ENCODE data around the gene EXOC4.

The EXOC4 gene

GRCh38 chr7:133911724-133912123, 658.8 kb downstream of the EXOC4 start:
- no peak for DNase-seq

- DNase-seq = no peak
These were observed 660.2 kb downstream of the EXOC4 start for GRCh38 chr7:133912916-133913697.

GRCh38 chr7:133916621-133917020, 663.7 kb downstream of the EXOC4 start:
- no peak for DNase-seq

- DNase-seq = no peak
These were observed 666.9 kb downstream of the EXOC4 start for GRCh38 chr7:133919810-133920209.

- no peak for DNase-seq
These were observed 668.8 kb downstream of the EXOC4 start for GRCh38 chr7:133921635-133922182.

- no peak for DNase-seq
These were observed 671.1 kb downstream of the EXOC4 start for GRCh38 chr7:133923974-133924373.

GRCh38 chr7:133931053-133931452, 678.2 kb downstream of the EXOC4 start:
- no peak for DNase-seq

GRCh38 chr7:133932591-133932990, 679.7 kb downstream of the EXOC4 start:
- no peak for DNase-seq

- DNase-seq = no peak
These were observed 681.5 kb downstream of the EXOC4 start for GRCh38 chr7:133934262-133934976.

- no peak for DNase-seq
These were observed 682.1 kb downstream of the EXOC4 start for GRCh38 chr7:133934977-133935330.

- no peak for DNase-seq
These were observed 683.2 kb downstream of the EXOC4 start for GRCh38 chr7:133936074-133936473.

GRCh38 chr7:133937786-133938185, 684.9 kb downstream of the EXOC4 start:
- DNase-seq = no peak

- DNase-seq = no peak
These were observed 687.5 kb downstream of the EXOC4 start for GRCh38 chr7:133940368-133940767.

- no peak for DNase-seq
These were observed 688.6 kb downstream of the EXOC4 start for GRCh38 chr7:133941496-133941895.

GRCh38 chr7:133945497-133945896, 692.6 kb downstream of the EXOC4 start:
- no peak for DNase-seq

- DNase-seq = no peak
These were observed 694.8 kb downstream of the EXOC4 start for GRCh38 chr7:133947458-133948254.

GRCh38 chr7:133948588-133948987, 695.7 kb downstream of the EXOC4 start:
- no peak for DNase-seq

- no peak for DNase-seq
These were observed 698.0 kb downstream of the EXOC4 start for GRCh38 chr7:133950855-133951254.

GRCh38 chr7:133955208-133955607, 702.3 kb downstream of the EXOC4 start:
- DNase-seq = no peak

- DNase-seq = no peak
These were observed 705.0 kb downstream of the EXOC4 start for GRCh38 chr7:133957845-133958244.

- DNase-seq = no peak
These were observed 705.9 kb downstream of the EXOC4 start for GRCh38 chr7:133958822-133959221.

- no peak for DNase-seq
These were observed 706.6 kb downstream of the EXOC4 start for GRCh38 chr7:133959505-133959904.

- no peak for DNase-seq
These were observed 708.8 kb downstream of the EXOC4 start for GRCh38 chr7:133961724-133962123.

All from NCI-H2081 treated with DMSO at 0.1 percent for 48 hours (cell line).